ENCODE data around the gene MICU2.

Gene MICU2

GRCh38 chr13:21638319-21639282, 34.6 kb upstream of the MICU2 start:
- Histone ChIP-seq H3K79me2 (ENCODE audit: insufficient read depth, low read length) (no peaks in the 10 kb centered on the region), H3K9me2 (replicated peaks; ENCODE audit: insufficient read depth, low read length) (no peaks in the 10 kb centered on the region), H3F3A (ENCODE audit: insufficient read depth) (no peaks in the 10 kb centered on the region), H3K4me2 (ENCODE audit: low read depth, low read length, poor library complexity, severe bottlenecking) (no peak overlapping the region), H3K4me3 (ENCODE audit: insufficient read depth, low read length, poor library complexity, severe bottlenecking) (no peak overlapping the region), H3K9me3 (ENCODE audit: insufficient read depth, low read length) (no peaks in the 10 kb centered on the region), H3K27ac (ENCODE audit: low read depth, low read length) (no peak overlapping the region), H4K20me1 (ENCODE audit: low read depth, low read length) (no peaks in the 10 kb centered on the region), H3K27me3 (ENCODE audit: low read length) (no peaks in the 10 kb centered on the region), H3K36me3 (ENCODE audit: low read length) (no peaks in the 10 kb centered on the region), H2AFZ (ENCODE audit: low read depth, low read length, severe bottlenecking) (no peak overlapping the region), H3K9ac (ENCODE audit: low read length) (no peak overlapping the region)
- TF ChIP-seq EZH2phosphoT487 (conservative IDR thresholded peaks at IDR 0.05; ENCODE audit: low read length) (no peak), CTCF (IDR thresholded peaks at IDR 0.05; ENCODE audit: insufficient read depth, low read length, poor library complexity, severe bottlenecking) (peak; percentile 63)

DNA sequence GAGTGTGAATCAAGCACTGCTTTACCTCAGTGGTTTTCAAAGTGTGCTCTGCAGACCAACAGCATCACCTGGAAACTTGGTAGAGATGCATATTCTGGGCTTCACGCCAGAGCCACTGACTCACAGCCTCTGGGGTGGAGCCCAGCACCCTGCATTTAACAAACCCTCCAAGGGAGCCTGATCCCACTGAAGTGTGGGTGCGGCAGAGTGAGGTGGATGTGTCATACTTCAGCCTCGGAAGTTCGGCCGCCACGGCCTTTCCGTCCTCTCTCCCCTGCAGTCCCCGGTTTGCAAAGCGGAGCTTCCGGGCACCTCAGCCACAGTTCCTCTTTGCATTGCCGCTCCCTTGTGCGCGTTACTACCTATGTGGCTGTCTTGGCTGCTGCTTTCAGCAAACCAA, 33.3 kb upstream of the MICU2 start:
- H2AFZ ChIP-seq (ENCODE audit: low read depth, low read length, severe bottlenecking), result no peak overlapping the region
- H3F3A ChIP-seq (ENCODE audit: insufficient read depth), result no peaks in the 10 kb centered on the region
- TF ChIP-seq CTCF (IDR thresholded peaks at IDR 0.05; ENCODE audit: insufficient read depth, low read length, poor library complexity, severe bottlenecking), result no peak
- no peak for TF ChIP-seq EZH2phosphoT487 (conservative IDR thresholded peaks at IDR 0.05; ENCODE audit: low read length)
- H4K20me1 ChIP-seq (ENCODE audit: low read depth, low read length), result no peaks in the 10 kb centered on the region
- H3K4me3 ChIP-seq (ENCODE audit: insufficient read depth, low read length, poor library complexity, severe bottlenecking), result no peak overlapping the region
- no peak overlapping the region for H3K9ac ChIP-seq (ENCODE audit: low read length)
- H3K36me3 ChIP-seq (ENCODE audit: low read length), result no peaks in the 10 kb centered on the region
- no peaks in the 10 kb centered on the region for H3K9me2 ChIP-seq (replicated peaks; ENCODE audit: insufficient read depth, low read length)
- H3K79me2 ChIP-seq (ENCODE audit: insufficient read depth, low read length), result no peaks in the 10 kb centered on the region
- H3K27me3 ChIP-seq (ENCODE audit: low read length), result no peaks in the 10 kb centered on the region
- no peak overlapping the region for H3K4me2 ChIP-seq (ENCODE audit: low read depth, low read length, poor library complexity, severe bottlenecking)
- no peak overlapping the region for H3K27ac ChIP-seq (ENCODE audit: low read depth, low read length)
- no peaks in the 10 kb centered on the region for H3K9me3 ChIP-seq (ENCODE audit: insufficient read depth, low read length)

- no peaks in the 10 kb centered on the region for H3K9me3 ChIP-seq (ENCODE audit: insufficient read depth, low read length)
- no peak overlapping the region for H2AFZ ChIP-seq (ENCODE audit: low read depth, low read length, severe bottlenecking)
- H3K9ac ChIP-seq (ENCODE audit: low read length), result no peak overlapping the region
- no peaks in the 10 kb centered on the region for H3F3A ChIP-seq (ENCODE audit: insufficient read depth)
- no peaks in the 10 kb centered on the region for H3K27me3 ChIP-seq (ENCODE audit: low read length)
- no peak for TF ChIP-seq EZH2phosphoT487 (conservative IDR thresholded peaks at IDR 0.05; ENCODE audit: low read length)
- TF ChIP-seq CTCF (IDR thresholded peaks at IDR 0.05; ENCODE audit: insufficient read depth, low read length, poor library complexity, severe bottlenecking), result no peak
- H3K4me3 ChIP-seq (ENCODE audit: insufficient read depth, low read length, poor library complexity, severe bottlenecking), result no peak overlapping the region
- no peaks in the 10 kb centered on the region for H4K20me1 ChIP-seq (ENCODE audit: low read depth, low read length)
- no peaks in the 10 kb centered on the region for H3K79me2 ChIP-seq (ENCODE audit: insufficient read depth, low read length)
- H3K9me2 ChIP-seq (replicated peaks; ENCODE audit: insufficient read depth, low read length), result no peaks in the 10 kb centered on the region
- no peaks in the 10 kb centered on the region for H3K36me3 ChIP-seq (ENCODE audit: low read length)
- no peak overlapping the region for H3K4me2 ChIP-seq (ENCODE audit: low read depth, low read length, poor library complexity, severe bottlenecking)
- no peak overlapping the region for H3K27ac ChIP-seq (ENCODE audit: low read depth, low read length)
These were observed 32.7 kb upstream of the MICU2 start for GRCh38 chr13:21636656-21637055.
